Esophagus muscularis mucosa (tissue), 4 donors: ENCODE data around the gene ABCA1.

Source experiments
- EP300 ChIP-seq: sonication (generic); formaldehyde crosslinking; IDR thresholded peaks from one replicate; pipeline ENCODE4 v1.6.1; 2017; ENCODE audit warnings: antibody characterized with exemption
- POLR2A ChIP-seq: fragments of 450-650 bp; IDR thresholded peaks from one replicate; pipeline ENCODE4 v1.6.1; 2017; ENCODE audit warnings: antibody characterized with exemption, moderate library complexity, mild to moderate bottlenecking, low read depth
- POLR2AphosphoS5 ChIP-seq, 2 donors: sonication (generic); formaldehyde crosslinking; IDR thresholded peaks; one replicate each; pipeline ENCODE4 v1.6.1; 2017; ENCODE audit warnings: antibody characterized with exemption in 2 of 2
- TF ChIP-seq, protein P1 (sequence below), 3 experiments: fragments of 200-600 bp in 2 of 3; fragments of 450-650 bp in 1 of 3; sonication (generic) in 2 of 3; IDR thresholded peaks; one replicate each; pipeline ENCODE4 v1.5.1; 2017 to 2019; ENCODE audit warnings: antibody characterized with exemption in 3 of 3, mild to moderate bottlenecking in 2 of 3, moderate library complexity in 1 of 3

DNA sequence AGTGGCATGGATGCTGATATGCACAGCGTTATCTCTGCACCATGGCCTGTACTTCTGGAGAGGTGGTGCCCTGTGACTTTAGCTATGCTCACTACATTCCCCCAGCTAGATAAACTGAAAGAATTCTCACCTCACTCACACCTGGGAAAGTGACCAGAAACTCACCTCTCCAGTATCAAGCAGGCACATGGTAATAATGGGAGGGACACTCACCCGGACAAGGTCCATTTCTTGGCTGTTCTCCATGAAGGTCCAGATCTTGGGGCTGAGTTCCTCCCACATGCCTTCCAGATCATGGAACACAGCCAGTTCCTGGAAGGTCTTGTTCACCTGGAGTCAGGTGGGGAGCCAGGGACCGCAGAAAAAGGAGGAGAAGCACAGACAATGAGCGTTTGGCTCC is 91.2 kb downstream of the ABCA1 start:
- TF ChIP-seq EP300: no peak
- TF ChIP-seq, protein P1, sequence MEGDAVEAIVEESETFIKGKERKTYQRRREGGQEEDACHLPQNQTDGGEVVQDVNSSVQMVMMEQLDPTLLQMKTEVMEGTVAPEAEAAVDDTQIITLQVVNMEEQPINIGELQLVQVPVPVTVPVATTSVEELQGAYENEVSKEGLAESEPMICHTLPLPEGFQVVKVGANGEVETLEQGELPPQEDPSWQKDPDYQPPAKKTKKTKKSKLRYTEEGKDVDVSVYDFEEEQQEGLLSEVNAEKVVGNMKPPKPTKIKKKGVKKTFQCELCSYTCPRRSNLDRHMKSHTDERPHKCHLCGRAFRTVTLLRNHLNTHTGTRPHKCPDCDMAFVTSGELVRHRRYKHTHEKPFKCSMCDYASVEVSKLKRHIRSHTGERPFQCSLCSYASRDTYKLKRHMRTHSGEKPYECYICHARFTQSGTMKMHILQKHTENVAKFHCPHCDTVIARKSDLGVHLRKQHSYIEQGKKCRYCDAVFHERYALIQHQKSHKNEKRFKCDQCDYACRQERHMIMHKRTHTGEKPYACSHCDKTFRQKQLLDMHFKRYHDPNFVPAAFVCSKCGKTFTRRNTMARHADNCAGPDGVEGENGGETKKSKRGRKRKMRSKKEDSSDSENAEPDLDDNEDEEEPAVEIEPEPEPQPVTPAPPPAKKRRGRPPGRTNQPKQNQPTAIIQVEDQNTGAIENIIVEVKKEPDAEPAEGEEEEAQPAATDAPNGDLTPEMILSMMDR (IDR thresholded peaks at IDR 0.05): no peak
- no peak for TF ChIP-seq POLR2A
- no peak for TF ChIP-seq POLR2AphosphoS5 (IDR thresholded peaks at IDR 0.05)
